DOHH2 (cell line): ENCODE data around the gene UBD.

ENCODE experiments used
- H3F3A ChIP-seq: fragments of 200-600 bp; sonication (generic), shearing (Covaris generic); 2 replicates; pipeline ENCODE4 v1.6.0; 2016; ENCODE audit warnings: antibody characterized with exemption, mild to moderate bottlenecking; ENCODE audit not compliant: control insufficient read depth, insufficient read depth
- H3K27ac ChIP-seq: fragments of 200-600 bp; sonication (generic); 2 replicates; pipeline ENCODE4 v1.5.1; 2014; ENCODE audit warnings: low read depth, mild to moderate bottlenecking, low read length, moderate library complexity
- H3K27me3 ChIP-seq: fragments of 200-600 bp; sonication (generic); 2 replicates; pipeline ENCODE4 v1.6.1; 2014; ENCODE audit warnings: mild to moderate bottlenecking, low read length, mixed read lengths; ENCODE audit not compliant: control insufficient read depth
- H3K36me3 ChIP-seq: fragments of 200-600 bp; sonication (generic); 2 replicates; pipeline ENCODE4 v1.6.1; 2014; ENCODE audit warnings: mild to moderate bottlenecking, low read length, moderate library complexity, mixed read lengths; ENCODE audit not compliant: control insufficient read depth
- H3K4me1 ChIP-seq: fragments of 200-600 bp; sonication (generic); 2 replicates; pipeline ENCODE4 v1.6.1; 2014; ENCODE audit warnings: mild to moderate bottlenecking, low read length, mixed read lengths; ENCODE audit not compliant: control insufficient read depth
- H3K4me2 ChIP-seq: fragments of 200-600 bp; sonication (generic); 2 replicates; pipeline ENCODE4 v1.6.0; 2014; ENCODE audit warnings: mild to moderate bottlenecking, low read length, moderate library complexity
- H3K4me3 ChIP-seq: fragments of 200-600 bp; sonication (generic); 2 replicates; pipeline ENCODE4 v1.5.1; 2014; ENCODE audit warnings: mild to moderate bottlenecking, low read length, mixed read lengths
- H3K79me2 ChIP-seq: fragments of 200-600 bp; sonication (generic); 2 replicates; pipeline ENCODE4 v1.6.1; 2014; ENCODE audit warnings: mild to moderate bottlenecking, low read length, mixed read lengths; ENCODE audit not compliant: control insufficient read depth
- H3K9me2 ChIP-seq: fragments of 200-600 bp; sonication (generic); replicated peaks from 2 replicates; pipeline ENCODE4 v1.6.1; 2014; ENCODE audit warnings: mild to moderate bottlenecking, low read length, mixed read lengths; ENCODE audit not compliant: control insufficient read depth
- H3K9me3 ChIP-seq: fragments of 200-600 bp; sonication (generic); 2 replicates; pipeline ENCODE4 v1.6.1; 2014; ENCODE audit warnings: antibody characterized with exemption, low read length, mixed read lengths; ENCODE audit not compliant: control insufficient read depth, insufficient read depth
- H4K20me1 ChIP-seq: fragments of 200-600 bp; sonication (generic); 2 replicates; pipeline ENCODE4 v1.6.0; 2014; ENCODE audit warnings: low read depth, mild to moderate bottlenecking, antibody characterized with exemption, low read length, moderate library complexity; ENCODE audit not compliant: control insufficient read depth, insufficient read depth
- CTCF ChIP-seq: fragments of 200-600 bp; sonication (generic); IDR thresholded peaks from one replicate; pipeline ENCODE4 v1.5.1; 2014; ENCODE audit warnings: antibody characterized with exemption, mild to moderate bottlenecking, low read depth, low read length; ENCODE audit not compliant: poor library complexity, severe bottlenecking
- EZH2phosphoT487 ChIP-seq: fragments of 200-600 bp; sonication (generic); IDR thresholded peaks from 2 replicates; pipeline ENCODE4 v1.6.1; 2017; ENCODE audit warnings: borderline replicate concordance, mild to moderate bottlenecking, antibody characterized with exemption, low read length, moderate library complexity, mixed read lengths

Gene UBD

GRCh38 chr6:29584821-29585220, 25.3 kb upstream of the UBD start, which contains the start of gene OR2H2:
Gene OR2H2, plus strand, starts transcription at chr6:29585121. Its CDS starts 2,824 bp downstream, at chr6:29587945.
- Histone ChIP-seq H4K20me1 (no peaks in the 10 kb centered on the region), H3K4me2 (no peak within 1 kb of the TSS), H3K79me2 (no peaks in the 10 kb centered on the region), H3K4me1 (peaks cover 2% of the 10 kb centered on the region; the same call in 1 of the 2 replicates), H3K9me3 (no peaks in the 10 kb centered on the region), H3K9me2 (no peaks in the 10 kb centered on the region), H3K4me3 (no peak within 1 kb of the TSS), H3K36me3 (no peaks in the 10 kb centered on the region), H3K27ac (no peak within 1 kb of the TSS), H3F3A (no peaks in the 10 kb centered on the region), H3K27me3 (peaks cover 19% of the 10 kb centered on the region)
- TF ChIP-seq CTCF, result no peak
- no peak for TF ChIP-seq EZH2phosphoT487

- H3K36me3 ChIP-seq, result no peaks in the 10 kb centered on the region
- no peaks in the 10 kb centered on the region for H3K4me1 ChIP-seq
- H3K4me3 ChIP-seq, result no peak overlapping the region
- no peaks in the 10 kb centered on the region for H3F3A ChIP-seq
- no peaks in the 10 kb centered on the region for H3K79me2 ChIP-seq
- no peaks in the 10 kb centered on the region for H4K20me1 ChIP-seq
- H3K4me2 ChIP-seq, result no peak overlapping the region
- H3K27me3 ChIP-seq, result no peaks in the 10 kb centered on the region
- H3K9me3 ChIP-seq, result no peaks in the 10 kb centered on the region
- H3K27ac ChIP-seq, result no peak overlapping the region
- H3K9me2 ChIP-seq, result no peaks in the 10 kb centered on the region
- TF ChIP-seq CTCF, result no peak
- TF ChIP-seq EZH2phosphoT487, result no peak
Measured at GRCh38 chr6:29577544-29577943, 18.0 kb upstream of the UBD start.

- Histone ChIP-seq H3K79me2 (no peaks in the 10 kb centered on the region), H3K9me3 (no peaks in the 10 kb centered on the region), H3K9me2 (no peaks in the 10 kb centered on the region), H3K27ac (no peak overlapping the region), H4K20me1 (no peaks in the 10 kb centered on the region), H3K4me2 (no peak overlapping the region), H3K36me3 (no peaks in the 10 kb centered on the region), H3K4me1 (no peaks in the 10 kb centered on the region), H3F3A (no peaks in the 10 kb centered on the region), H3K4me3 (no peak overlapping the region), H3K27me3 (no peaks in the 10 kb centered on the region)
- no peak for TF ChIP-seq CTCF
Measured at GRCh38 chr6:29576056-29576455, 16.5 kb upstream of the UBD start.

GRCh38 chr6:29567991-29568390, 8.5 kb upstream of the UBD start:
- Histone ChIP-seq H3K9me3 (no peaks in the 10 kb centered on the region), H3F3A (no peaks in the 10 kb centered on the region), H3K27ac (no peak overlapping the region), H4K20me1 (no peaks in the 10 kb centered on the region), H3K4me3 (no peak overlapping the region), H3K27me3 (no peaks in the 10 kb centered on the region; the same call in 1 of the 2 replicates), H3K79me2 (no peaks in the 10 kb centered on the region), H3K4me2 (no peak overlapping the region), H3K36me3 (no peaks in the 10 kb centered on the region), H3K4me1 (peaks cover 5% of the 10 kb centered on the region; the same call in 1 of the 2 replicates), H3K9me2 (no peaks in the 10 kb centered on the region)
- TF ChIP-seq CTCF, result no peak
- no peak for TF ChIP-seq EZH2phosphoT487
